Neural cell (in vitro differentiated cells): Measurements from ENCODE around the gene KCNT1. TPM values are rescaled to one million over a fixed set of nuclear protein-coding genes. Genes with fewer than 3 reads are reported as not detected.

Source experiments
- H2AFZ ChIP-seq: fragments of 200-600, 300-800 bp; sonication (generic), shearing (Covaris generic); 2 replicates; pipeline ENCODE4 v1.6.0; 2014; ENCODE audit warnings: low read depth, mild to moderate bottlenecking, antibody characterized with exemption, low read length, moderate library complexity
- H3F3A ChIP-seq: fragments of 200-600 bp; shearing (Covaris generic); 2 replicates; pipeline ENCODE4 v1.6.1; 2016; ENCODE audit warnings: mild to moderate bottlenecking, moderate library complexity, mixed read lengths, antibody characterized with exemption, low read length; ENCODE audit not compliant: insufficient read depth, poor library complexity, severe bottlenecking
- H3K27ac ChIP-seq: fragments of 200-600, 300-800 bp; sonication (generic), shearing (Covaris generic); 2 replicates; pipeline ENCODE4 v1.5.1; 2014; ENCODE audit warnings: mild to moderate bottlenecking, low read length, moderate library complexity
- H3K27me3 ChIP-seq: fragments of 300-800, 200-600 bp; sonication (generic), shearing (Covaris generic); 2 replicates; pipeline ENCODE4 v1.6.0; 2014; ENCODE audit warnings: mild to moderate bottlenecking, low read depth, low read length, moderate library complexity; ENCODE audit not compliant: insufficient read depth
- H3K36me3 ChIP-seq: fragments of 300-800, 200-600 bp; sonication (generic), shearing (Covaris generic); 2 replicates; pipeline ENCODE4 v1.5.1; 2014; ENCODE audit warnings: mild to moderate bottlenecking, antibody characterized with exemption, low read length, moderate library complexity; ENCODE audit not compliant: insufficient read depth
- H3K4me2 ChIP-seq: fragments of 300-800, 200-600 bp; sonication (generic), shearing (Covaris generic); 2 replicates; pipeline ENCODE4 v1.6.0; 2014; ENCODE audit warnings: mild to moderate bottlenecking, low read length
- H3K4me3 ChIP-seq: fragments of 300-800, 200-600 bp; sonication (generic), shearing (Covaris generic); 2 replicates; pipeline ENCODE4 v1.5.1; 2014; ENCODE audit warnings: mild to moderate bottlenecking, low read length, moderate library complexity
- H3K79me2 ChIP-seq: fragments of 200-600 bp; shearing (Covaris generic); replicated peaks from 2 replicates; pipeline ENCODE4 v1.6.0; 2014; ENCODE audit warnings: mild to moderate bottlenecking, low read length, moderate library complexity; ENCODE audit not compliant: insufficient read depth
- H3K9ac ChIP-seq: fragments of 300-800, 200-600 bp; sonication (generic), shearing (Covaris generic); 2 replicates; pipeline ENCODE4 v1.6.1; 2016; ENCODE audit warnings: mild to moderate bottlenecking, low read length, mixed read lengths
- H3K9me2 ChIP-seq: fragments of 200-600 bp; shearing (Covaris generic); 2 replicates; pipeline ENCODE4 v1.6.1; 2016; ENCODE audit warnings: mild to moderate bottlenecking, low read length, mixed read lengths; ENCODE audit not compliant: insufficient read depth
- H3K9me3 ChIP-seq: fragments of 200-600, 300-800 bp; sonication (generic), shearing (Covaris generic); 2 replicates; pipeline ENCODE4 v1.6.1; 2016; ENCODE audit warnings: mild to moderate bottlenecking, mixed run types, low read length, moderate library complexity, mixed read lengths
- H4K20me1 ChIP-seq: fragments of 200-600 bp; shearing (Covaris generic); 2 replicates; pipeline ENCODE4 v1.6.1; 2016; ENCODE audit warnings: mild to moderate bottlenecking, mixed run types; ENCODE audit not compliant: insufficient read depth
- CTCF ChIP-seq: fragments of 450-650 bp; IDR thresholded peaks from 2 replicates; pipeline ENCODE4 v1.5.1; 2014; ENCODE audit warnings: antibody characterized with exemption, mild to moderate bottlenecking, moderate library complexity; ENCODE audit not compliant: poor library complexity, severe bottlenecking
- EP300 ChIP-seq: fragments of 450-650 bp; conservative IDR thresholded peaks from 2 replicates; pipeline ENCODE4 v1.6.1; 2014; ENCODE audit warnings: antibody characterized with exemption, mild to moderate bottlenecking, moderate library complexity; ENCODE audit not compliant: poor library complexity, severe bottlenecking
- EZH2 ChIP-seq: fragments of 200-600, 300-800 bp; shearing (Covaris generic), sonication (generic); IDR thresholded peaks from 2 replicates; pipeline ENCODE4 v1.6.1; 2014; ENCODE audit warnings: antibody characterized with exemption, low read length, borderline replicate concordance, mild to moderate bottlenecking; ENCODE audit not compliant: insufficient read depth, poor library complexity, severe bottlenecking
- MXI1 ChIP-seq: fragments of 450-650 bp; conservative IDR thresholded peaks from 2 replicates; pipeline ENCODE4 v1.6.1; 2014; ENCODE audit warnings: antibody characterized with exemption, mild to moderate bottlenecking; ENCODE audit not compliant: poor library complexity, severe bottlenecking
- POLR2AphosphoS5 ChIP-seq: IDR thresholded peaks from 2 replicates; pipeline ENCODE4 v1.6.1; 2012
- RAD21 ChIP-seq: fragments of 450-650 bp; conservative IDR thresholded peaks from 2 replicates; pipeline ENCODE4 v1.6.1; 2014; ENCODE audit warnings: antibody characterized with exemption, mild to moderate bottlenecking, moderate library complexity
- REST ChIP-seq: IDR thresholded peaks from 2 replicates; pipeline ENCODE4 v1.6.1; 2012; ENCODE audit warnings: borderline replicate concordance
- SMC3 ChIP-seq: fragments of 450-650 bp; conservative IDR thresholded peaks from 2 replicates; pipeline ENCODE4 v1.6.1; 2014; ENCODE audit warnings: antibody characterized with exemption, mild to moderate bottlenecking, moderate library complexity; ENCODE audit not compliant: poor library complexity
- TAF1 ChIP-seq: IDR thresholded peaks from 2 replicates; pipeline ENCODE4 v1.6.1; 2012; ENCODE audit warnings: low read depth
- polyA plus RNA-seq: library from polyadenylated mRNA; depleted of rRNA; stranded (reverse); fragments of >200 nt; gene quantifications from 2 replicates; pipeline ENCODE4 v1.2.3, GENCODE V29; 2014

The KCNT1 gene
- polyA plus RNA-seq, 1 donor from 2014 or later, result 0.67 TPM

- TF ChIP-seq POLR2AphosphoS5 (no peak), MXI1 (no peak), EP300 (no peak), SMC3 (no peak), CTCF (no peak), EZH2 (no peak), REST (no peak), TAF1 (no peak), RAD21 (no peak)
- Histone ChIP-seq H3K9me2 (no peaks in the 10 kb centered on the region), H3K9ac (no peak overlapping the region), H3K27me3 (no peaks in the 10 kb centered on the region), H3K9me3 (no peaks in the 10 kb centered on the region), H3K27ac (no peak overlapping the region), H3K4me2 (no peak overlapping the region), H4K20me1 (no peaks in the 10 kb centered on the region), H2AFZ (no peak overlapping the region), H3F3A (no peaks in the 10 kb centered on the region), H3K79me2 (no peaks in the 10 kb centered on the region), H3K4me3 (no peak overlapping the region), H3K36me3 (no peaks in the 10 kb centered on the region)
Observed at GRCh38 chr9:135779571-135779970, 77.6 kb downstream of the KCNT1 start.

GRCh38 chr9:135780086-135780485 lies 78.1 kb downstream of the KCNT1 start:
- no peaks in the 10 kb centered on the region for H3K36me3 ChIP-seq

More at GRCh38 chr9:135780086-135780485, 78.1 kb downstream of the KCNT1 start:
- H3K79me2 ChIP-seq, result no peaks in the 10 kb centered on the region
- H3K4me3 ChIP-seq, result no peak overlapping the region
- H2AFZ ChIP-seq, result no peak overlapping the region
- H3K9ac ChIP-seq, result no peak overlapping the region
- no peaks in the 10 kb centered on the region for H4K20me1 ChIP-seq
- H3K27ac ChIP-seq, result no peak overlapping the region
- H3K9me2 ChIP-seq, result no peaks in the 10 kb centered on the region
- no peaks in the 10 kb centered on the region for H3K27me3 ChIP-seq
- no peaks in the 10 kb centered on the region for H3F3A ChIP-seq
- H3K4me2 ChIP-seq, result no peak overlapping the region
- no peaks in the 10 kb centered on the region for H3K9me3 ChIP-seq
- no peak for TF ChIP-seq RAD21
- TF ChIP-seq SMC3, result no peak
- no peak for TF ChIP-seq CTCF
- TF ChIP-seq MXI1, result no peak
- TF ChIP-seq EP300, result no peak
- TF ChIP-seq REST, result no peak
- TF ChIP-seq EZH2, result no peak
- no peak for TF ChIP-seq POLR2AphosphoS5
- no peak for TF ChIP-seq TAF1
